Type B pancreatic cell (in vitro differentiated cells): Measurements from ENCODE around the gene CELF5. TPM values are rescaled to one million over a fixed set of nuclear protein-coding genes. Genes with fewer than 3 reads are reported as not detected.
"Not testable (repeated sequence)": the region's sequence is repeated elsewhere in the genome, so short reads cannot be mapped to it uniquely, and the experiment has no call there.

ENCODE experiments used
- DNase-seq: peaks from one replicate; pipeline ENCODE4 v3.0.0; 2021; ENCODE audit warnings: mixed read lengths; ENCODE audit not compliant: unreplicated experiment; ENCODE audit errors: extremely low spot score
- H3K27ac Mint-ChIP-seq: 2 replicates; pipeline ENCODE4 v1.8.0; 2021; ENCODE audit warnings: mild to moderate bottlenecking, mixed read lengths
- H3K27me3 Mint-ChIP-seq: 2 replicates; pipeline ENCODE4 v1.8.0; 2021; ENCODE audit warnings: mixed read lengths
- H3K36me3 Mint-ChIP-seq: 2 replicates; pipeline ENCODE4 v1.8.0; 2021; ENCODE audit warnings: mixed read lengths
- H3K4me1 Mint-ChIP-seq: one replicate; pipeline ENCODE4 v1.8.0; 2021; ENCODE audit warnings: mixed read lengths; ENCODE audit not compliant: unreplicated experiment
- H3K4me3 Mint-ChIP-seq: 2 replicates; pipeline ENCODE4 v1.8.0; 2021; ENCODE audit warnings: mild to moderate bottlenecking, mixed read lengths
- H3K9me3 Mint-ChIP-seq: 2 replicates; pipeline ENCODE4 v1.8.0; 2021; ENCODE audit warnings: mixed read lengths
- CTCF ChIP-seq: fragments of 200-600 bp; sonication (generic); conservative IDR thresholded peaks from 2 replicates; pipeline ENCODE4 v1.5.0; 2021; ENCODE audit warnings: antibody characterized with exemption, mild to moderate bottlenecking
- total RNA-seq: library from RNA; stranded (reverse); gene quantifications from 2 replicates; pipeline ENCODE4 v1.2.1, GENCODE V29; 2021; ENCODE audit warnings: low replicate concordance

The CELF5 gene
- total RNA-seq, 1 donor from 2014 or later, result 2.6 TPM

- Mint-ChIP-seq H3K4me1 (no peaks in the 10 kb centered on the region), H3K4me3 (no peak overlapping the region), H3K36me3 (no peaks in the 10 kb centered on the region), H3K27ac (no peak overlapping the region), H3K27me3 (peaks cover 8% of the 10 kb centered on the region), H3K9me3 (no peaks in the 10 kb centered on the region)
- TF ChIP-seq CTCF, result no peak
- no peak for DNase-seq
Measured at GRCh38 chr19:3220576-3220975, 3.9 kb upstream of the CELF5 start.

GRCh38 chr19:3221576-3221975 is 2.9 kb upstream of the CELF5 start:
- H3K36me3 Mint-ChIP-seq, H3K4me3 Mint-ChIP-seq, H3K9me3 Mint-ChIP-seq, H3K4me1 Mint-ChIP-seq, DNase-seq, H3K27ac Mint-ChIP-seq: not testable (repeated sequence)
- peaks cover 16% of the 10 kb centered on the region for H3K27me3 Mint-ChIP-seq

- no peaks in the 10 kb centered on the region for H3K9me3 Mint-ChIP-seq
- H3K4me1 Mint-ChIP-seq, result no peaks in the 10 kb centered on the region
- no peak for DNase-seq
- H3K27ac Mint-ChIP-seq, result no peak overlapping the region
- no peak overlapping the region for H3K4me3 Mint-ChIP-seq
- no peak for TF ChIP-seq CTCF
- peaks cover 27% of the 10 kb centered on the region for H3K27me3 Mint-ChIP-seq
- H3K36me3 Mint-ChIP-seq, result no peaks in the 10 kb centered on the region
Measured at GRCh38 chr19:3222709-3223108, 1.8 kb upstream of the CELF5 start.

GRCh38 chr19:3225169-3225485 is 666 bp downstream of the CELF5 start:
- no peak for TF ChIP-seq CTCF
- no peak overlapping the region for H3K4me3 Mint-ChIP-seq
- no peaks in the 10 kb centered on the region for H3K36me3 Mint-ChIP-seq
- H3K4me1 Mint-ChIP-seq, result no peaks in the 10 kb centered on the region
- H3K27me3 Mint-ChIP-seq, result peaks cover 34% of the 10 kb centered on the region
- DNase-seq, result no peak
- H3K27ac Mint-ChIP-seq, result no peak overlapping the region
- no peaks in the 10 kb centered on the region for H3K9me3 Mint-ChIP-seq

GRCh38 chr19:3225677-3226093 is 1.2 kb downstream of the CELF5 start:
- peaks cover 34% of the 10 kb centered on the region for H3K27me3 Mint-ChIP-seq
- no peaks in the 10 kb centered on the region for H3K9me3 Mint-ChIP-seq
- no peaks in the 10 kb centered on the region for H3K36me3 Mint-ChIP-seq
- DNase-seq, result no peak
- H3K4me3 Mint-ChIP-seq, result no peak overlapping the region
- no peak overlapping the region for H3K27ac Mint-ChIP-seq
- no peaks in the 10 kb centered on the region for H3K4me1 Mint-ChIP-seq
- no peak for TF ChIP-seq CTCF

- Mint-ChIP-seq H3K9me3 (no peaks in the 10 kb centered on the region), H3K4me3 (no peak overlapping the region), H3K27ac (no peak overlapping the region)
Measured at GRCh38 chr19:3227054-3227626, 2.7 kb downstream of the CELF5 start.

More at GRCh38 chr19:3227054-3227626, 2.7 kb downstream of the CELF5 start:
- Mint-ChIP-seq H3K4me1 (no peaks in the 10 kb centered on the region), H3K27me3 (peaks cover 40% of the 10 kb centered on the region), H3K36me3 (no peaks in the 10 kb centered on the region)
- DNase-seq, result no peak
- TF ChIP-seq CTCF, result no peak
